Measurements from ENCODE around the gene FTHL17.

The FTHL17 gene

GRCh38 chrX:31098079-31098478, 26.2 kb upstream of the FTHL17 start:
- no peak for TF ChIP-seq CTCF (conservative IDR thresholded peaks at IDR 0.05)

GRCh38 chrX:31093639-31093975, 21.8 kb upstream of the FTHL17 start:
- no peak overlapping the region for H3K27ac ChIP-seq
- TF ChIP-seq CTCF (conservative IDR thresholded peaks at IDR 0.05): no peak

More at GRCh38 chrX:31098079-31098478, 26.2 kb upstream of the FTHL17 start:
- no peak overlapping the region for H3K27ac ChIP-seq

GRCh38 chrX:31092970-31093638, 21.3 kb upstream of the FTHL17 start:
- no peak for TF ChIP-seq CTCF (conservative IDR thresholded peaks at IDR 0.05)
- no peak overlapping the region for H3K27ac ChIP-seq

GRCh38 chrX:31092476-31092875, 20.6 kb upstream of the FTHL17 start:
- H3K27ac ChIP-seq: no peak overlapping the region

GRCh38 chrX:31091819-31092218, 20.0 kb upstream of the FTHL17 start:
- H3K27ac ChIP-seq: no peak overlapping the region
- no peak for TF ChIP-seq CTCF (conservative IDR thresholded peaks at IDR 0.05)

More at GRCh38 chrX:31092476-31092875, 20.6 kb upstream of the FTHL17 start:
- TF ChIP-seq CTCF (conservative IDR thresholded peaks at IDR 0.05): no peak

- H3K27ac ChIP-seq: no peak overlapping the region
- no peak for TF ChIP-seq CTCF (conservative IDR thresholded peaks at IDR 0.05)
Observed at GRCh38 chrX:31074522-31074921, 2.7 kb upstream of the FTHL17 start.

- H3K27ac ChIP-seq: no peak overlapping the region
- TF ChIP-seq CTCF (conservative IDR thresholded peaks at IDR 0.05): no peak
Observed at GRCh38 chrX:31071262-31071661, 579 bp downstream of the FTHL17 start.
